Tibial artery (tissue), 4 donors: ENCODE data around the gene RBM33.

Experiments used
- DNase-seq, 2 donors: peaks; one replicate each; pipeline ENCODE4 v3.0.0-alpha.2; 2019
- H3K27ac ChIP-seq, 2 donors: fragments of 200-600 bp; sonication (generic) in 1 of 2; 1 replicate in 1 of 2; 2 replicates in 1 of 2; pipeline ENCODE4 v1.5.1; 2018 to 2019; ENCODE audit warnings: mild to moderate bottlenecking in 1 of 2
- H3K27me3 ChIP-seq, 2 donors: fragments of 200-600 bp; sonication (generic) in 1 of 2; one replicate each; pipeline versions ENCODE4 v1.5.1 to v1.6.0; 2016 to 2019
- H3K36me3 ChIP-seq, 3 donors: fragments of 200-600 bp; sonication (generic) in 2 of 3; one replicate each; pipeline ENCODE4 v1.5.1; 2016 to 2019; ENCODE audit warnings: mild to moderate bottlenecking in 2 of 3
- H3K4me1 ChIP-seq, 4 donors: fragments of 200-600 bp; sonication (generic) in 2 of 4; 1 replicate in 3 of 4; 2 replicates in 1 of 4; pipeline ENCODE4 v1.5.1; 2016 to 2019
- H3K4me3 ChIP-seq, 2 donors: fragments of 200-600 bp; sonication (generic) in 1 of 2; 1 replicate in 1 of 2; 2 replicates in 1 of 2; pipeline ENCODE4 v1.5.1; 2018 to 2019; ENCODE audit warnings: mild to moderate bottlenecking in 2 of 2
- H3K9me3 ChIP-seq, 3 donors: fragments of 200-600 bp; sonication (generic) in 1 of 3; one replicate each; pipeline ENCODE4 v1.5.1; 2016 to 2019
- intact Hi-C: fragments of 100-400 bp; cut with DNase I; formaldehyde crosslinking; loops from one replicate; pipeline ENCODE4 v1.15.0; 2023; ENCODE audit warnings: low total_unique reads
- TF ChIP-seq, protein P1 (sequence below), 2 experiments: fragments of 200-600 bp in 1 of 2; fragments of 450-650 bp in 1 of 2; IDR thresholded peaks; one replicate each; pipeline ENCODE4 v1.5.1; 2017 to 2019; ENCODE audit warnings: antibody characterized with exemption in 2 of 2, mild to moderate bottlenecking in 1 of 2, moderate library complexity in 1 of 2

Gene RBM33

DNA sequence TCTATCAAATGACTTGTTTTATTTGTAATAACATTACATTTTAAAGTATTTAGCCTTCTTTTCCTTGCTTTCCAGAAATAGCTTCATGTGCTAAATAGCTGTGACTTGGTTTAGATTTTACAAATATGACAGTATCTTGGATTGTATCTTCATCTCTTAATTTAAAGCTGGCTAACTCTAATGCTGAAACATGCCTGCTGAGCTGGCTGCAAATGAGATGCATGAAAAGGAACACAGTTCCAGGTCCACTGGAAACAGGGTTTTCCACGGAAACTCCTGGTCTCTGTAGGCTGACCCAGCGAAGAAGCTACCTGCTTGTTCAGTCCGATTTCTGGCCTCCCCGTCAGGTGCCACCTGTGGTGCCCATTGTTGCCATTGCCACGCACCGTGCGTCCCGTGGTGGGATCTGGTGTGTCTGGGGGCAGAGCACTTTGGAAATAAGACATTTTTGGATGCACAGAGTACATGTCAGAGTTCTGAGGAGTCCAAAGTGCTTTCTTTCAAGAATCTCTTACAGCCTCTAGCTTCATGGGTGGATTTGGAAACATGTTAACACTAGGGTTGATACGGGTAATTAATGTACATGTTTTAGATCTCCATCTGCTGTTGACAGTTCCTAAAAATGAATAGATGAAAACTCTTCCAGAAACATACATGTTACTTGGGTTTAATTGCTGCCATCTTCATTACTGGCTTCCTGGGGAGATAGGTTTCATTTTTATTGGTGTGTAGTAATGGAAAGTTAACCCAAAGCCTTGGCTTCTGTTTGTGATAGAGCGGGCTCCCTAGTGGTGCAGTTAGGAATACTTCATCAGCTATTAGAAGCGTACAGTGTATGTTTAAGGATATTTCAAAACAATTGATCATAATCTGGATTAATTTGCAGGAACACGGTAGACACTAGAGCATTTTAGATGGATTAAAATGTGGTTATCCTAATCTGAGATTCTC, 122.8 kb downstream of the RBM33 start:
- Histone ChIP-seq H3K36me3 (peaks cover 58 to 84% (median 76%) of the 10 kb centered on the region in 3 donors), H3K4me1 (no peaks in the 10 kb centered on the region), H3K27ac (no peak overlapping the region), H3K9me3 (no peaks in the 10 kb centered on the region), H3K4me3 (no peak overlapping the region), H3K27me3 (no peaks in the 10 kb centered on the region)
- no peak for DNase-seq
- intact Hi-C loops = loop anchor here (5.0 kb wide), 1 partner anchor 175 kb away; no protein-coding TSS in a partner anchor
- TF ChIP-seq, protein P1, sequence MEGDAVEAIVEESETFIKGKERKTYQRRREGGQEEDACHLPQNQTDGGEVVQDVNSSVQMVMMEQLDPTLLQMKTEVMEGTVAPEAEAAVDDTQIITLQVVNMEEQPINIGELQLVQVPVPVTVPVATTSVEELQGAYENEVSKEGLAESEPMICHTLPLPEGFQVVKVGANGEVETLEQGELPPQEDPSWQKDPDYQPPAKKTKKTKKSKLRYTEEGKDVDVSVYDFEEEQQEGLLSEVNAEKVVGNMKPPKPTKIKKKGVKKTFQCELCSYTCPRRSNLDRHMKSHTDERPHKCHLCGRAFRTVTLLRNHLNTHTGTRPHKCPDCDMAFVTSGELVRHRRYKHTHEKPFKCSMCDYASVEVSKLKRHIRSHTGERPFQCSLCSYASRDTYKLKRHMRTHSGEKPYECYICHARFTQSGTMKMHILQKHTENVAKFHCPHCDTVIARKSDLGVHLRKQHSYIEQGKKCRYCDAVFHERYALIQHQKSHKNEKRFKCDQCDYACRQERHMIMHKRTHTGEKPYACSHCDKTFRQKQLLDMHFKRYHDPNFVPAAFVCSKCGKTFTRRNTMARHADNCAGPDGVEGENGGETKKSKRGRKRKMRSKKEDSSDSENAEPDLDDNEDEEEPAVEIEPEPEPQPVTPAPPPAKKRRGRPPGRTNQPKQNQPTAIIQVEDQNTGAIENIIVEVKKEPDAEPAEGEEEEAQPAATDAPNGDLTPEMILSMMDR (IDR thresholded peaks at IDR 0.05) = no peak

DNA sequence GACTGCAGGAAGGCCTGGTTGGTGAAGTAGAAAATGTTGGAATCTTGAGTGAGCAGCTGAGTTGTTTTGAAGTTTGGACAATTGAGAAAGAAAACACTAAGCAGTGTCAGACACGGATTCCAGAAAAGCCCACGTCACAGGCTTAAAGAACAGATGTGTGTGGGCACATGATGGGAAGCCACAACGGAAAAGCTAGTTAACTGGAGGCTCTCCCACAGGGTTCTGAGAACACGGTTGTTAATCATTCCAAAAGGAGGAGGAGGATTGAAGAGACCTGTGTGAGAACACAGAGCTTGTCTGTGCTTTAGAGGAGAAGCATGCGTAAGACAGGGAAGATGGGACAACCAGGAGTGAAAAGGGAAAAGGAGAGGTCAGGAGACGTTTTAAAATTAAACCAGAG, 125.2 kb downstream of the RBM33 start:
- no peak for DNase-seq
- H3K9me3 ChIP-seq = no peaks in the 10 kb centered on the region
- intact Hi-C loops = loop anchor here (5.0 kb wide), 1 partner anchor 177 kb away; no protein-coding TSS in a partner anchor
- peaks cover 62 to 93% (median 89%) of the 10 kb centered on the region in 3 donors for H3K36me3 ChIP-seq
- no peak overlapping the region for H3K27ac ChIP-seq
- TF ChIP-seq, protein P1 (IDR thresholded peaks at IDR 0.05) = no peak
- no peak overlapping the region for H3K4me3 ChIP-seq
- H3K27me3 ChIP-seq = no peaks in the 10 kb centered on the region
- H3K4me1 ChIP-seq = no peaks in the 10 kb centered on the region

DNA sequence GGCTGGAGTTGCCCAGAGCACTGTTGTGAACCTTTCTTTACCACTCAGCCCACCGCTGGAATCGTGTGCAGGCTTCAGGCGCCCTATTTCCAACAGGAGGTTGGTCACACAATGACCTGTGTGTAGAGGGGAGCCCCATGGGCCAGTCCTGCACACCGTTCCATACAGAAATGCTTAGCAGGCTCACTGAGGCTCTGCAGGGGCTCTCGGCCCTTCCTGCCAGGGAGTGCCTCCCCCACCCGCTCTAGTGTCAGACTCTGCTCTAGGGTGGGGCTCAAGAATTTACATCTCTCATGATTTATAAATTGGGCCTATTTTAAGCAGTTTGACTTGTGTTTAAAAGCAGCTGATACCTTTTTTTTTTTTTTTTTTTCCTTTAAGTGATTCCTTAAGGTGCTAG, 125.8 kb downstream of the RBM33 start:
- H3K9me3 ChIP-seq = no peaks in the 10 kb centered on the region
- no peak overlapping the region for H3K27ac ChIP-seq
- intact Hi-C loops = no loop called here
- H3K27me3 ChIP-seq = no peaks in the 10 kb centered on the region
- no peak overlapping the region for H3K4me3 ChIP-seq
- no peaks in the 10 kb centered on the region for H3K4me1 ChIP-seq
- H3K36me3 ChIP-seq = peaks cover 65 to 93% (median 89%) of the 10 kb centered on the region in 3 donors
- DNase-seq = no peak
- TF ChIP-seq, protein P1 (IDR thresholded peaks at IDR 0.05) = no peak

DNA sequence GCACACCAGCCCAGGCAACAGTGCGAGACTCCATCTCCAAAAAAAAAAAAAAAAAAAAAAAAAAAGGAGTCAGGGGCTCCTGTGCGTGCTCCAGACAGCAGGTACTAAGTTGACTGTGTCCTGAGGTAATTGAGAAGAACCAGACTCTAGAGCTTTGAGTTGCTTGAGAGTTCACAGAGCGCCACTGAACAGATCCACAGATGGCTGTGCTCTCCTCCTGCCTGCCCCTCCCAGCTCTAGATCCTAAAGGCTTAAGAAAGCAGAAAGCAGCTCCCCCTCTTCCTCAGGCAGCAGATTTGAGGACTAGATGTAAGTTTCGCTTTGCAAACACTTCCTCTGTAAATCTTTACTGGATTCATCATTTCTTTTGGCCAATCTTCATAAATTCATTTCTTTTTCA, 129.1 kb downstream of the RBM33 start:
- H3K4me1 ChIP-seq = no peaks in the 10 kb centered on the region
- no peaks in the 10 kb centered on the region for H3K9me3 ChIP-seq
- TF ChIP-seq, protein P1 (IDR thresholded peaks at IDR 0.05) = no peak
- no peaks in the 10 kb centered on the region for H3K27me3 ChIP-seq
- intact Hi-C loops = no loop called here
- H3K27ac ChIP-seq = no peak overlapping the region
- H3K36me3 ChIP-seq = peaks cover 70 to 95% (median 89%) of the 10 kb centered on the region in 3 donors
- DNase-seq = no peak
- H3K4me3 ChIP-seq = no peak overlapping the region

DNA sequence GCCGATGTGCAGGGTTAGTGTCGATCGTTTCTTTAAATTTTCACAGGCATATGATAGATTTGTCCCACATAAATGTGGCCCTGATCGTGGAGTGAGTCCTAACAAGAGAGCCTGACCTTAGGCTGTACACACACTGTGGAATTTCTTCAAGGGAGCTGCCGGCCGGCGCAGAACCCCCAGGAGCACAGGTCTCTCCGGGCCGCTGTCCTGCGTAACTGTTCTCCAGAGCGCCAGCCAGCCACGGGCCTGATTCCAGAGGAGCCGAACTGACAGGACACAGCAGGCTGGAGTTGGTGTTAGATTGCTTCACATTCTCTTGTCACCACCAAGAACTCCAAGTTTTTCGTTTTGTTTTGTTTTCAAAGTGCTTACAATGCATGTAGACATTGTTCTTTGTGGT, 130.5 kb downstream of the RBM33 start:
- TF ChIP-seq, protein P1 (IDR thresholded peaks at IDR 0.05) = no peak
- Histone ChIP-seq H3K4me3 (no peak overlapping the region), H3K36me3 (peaks cover 66 to 90% (median 82%) of the 10 kb centered on the region in 3 donors), H3K27me3 (no peaks in the 10 kb centered on the region), H3K4me1 (no peaks in the 10 kb centered on the region), H3K27ac (no peak overlapping the region), H3K9me3 (no peaks in the 10 kb centered on the region)
- intact Hi-C loops = no loop called here
- no peak for DNase-seq
